Measurements from ENCODE around the gene SPDYC. TPM values are rescaled to one million over a fixed set of nuclear protein-coding genes. Genes with fewer than 3 reads are reported as not detected.
A peak's percentile ranks its signal among the peaks of the same experiment; 100 is the strongest.

Gene SPDYC
- total and polyA plus RNA-seq, 2 of the 13 experiments (the other 11 are each of a cell fraction or from before 2014, with no cell fraction given) = 0.15 to 0.33 TPM

DNA sequence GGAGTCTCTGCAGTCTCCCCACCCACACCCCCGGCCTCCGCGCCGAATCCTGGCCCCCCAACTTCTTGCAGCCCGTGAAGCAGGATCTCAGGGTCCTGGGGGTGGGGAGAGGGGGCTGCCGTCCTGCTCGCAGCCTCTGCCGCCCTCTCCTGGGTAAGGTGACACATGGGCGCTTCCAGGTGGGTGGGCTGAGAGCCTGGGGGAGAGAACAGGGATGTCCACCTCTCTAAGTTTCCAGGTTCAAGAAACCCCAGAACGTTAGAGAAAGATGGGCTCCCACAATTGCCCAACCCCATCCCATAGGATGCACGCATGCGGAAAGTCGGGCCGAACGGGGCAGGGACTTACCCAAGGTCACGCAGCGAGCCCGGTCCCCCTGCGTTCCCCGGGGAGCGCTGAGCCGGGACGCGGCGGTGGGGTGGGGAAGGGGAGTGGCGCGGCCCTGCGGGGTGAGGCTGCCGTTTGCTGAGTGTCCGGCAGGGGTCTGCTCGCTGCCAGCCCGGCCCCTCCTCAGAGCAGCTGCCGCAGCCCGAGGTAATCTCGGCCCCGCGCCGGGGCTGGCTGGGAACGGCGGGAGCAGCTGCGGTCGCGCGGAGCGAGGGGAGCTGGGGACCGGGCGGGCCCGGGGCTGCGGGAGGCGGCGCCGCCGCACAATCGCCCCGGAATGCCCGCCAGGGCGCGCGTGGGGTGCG is 11.0 kb downstream of the SPDYC start (continued):
- no peak for TF ChIP-seq ZSCAN29 (CRISPR knock-in tag; conservative IDR thresholded peaks at IDR 0.05)
- no peak for TF ChIP-seq SMARCC2 (IDR thresholded peaks at IDR 0.05)
- no peak for TF ChIP-seq PRDM4 (CRISPR knock-in tag; IDR thresholded peaks at IDR 0.05; ENCODE audit: borderline replicate concordance)
- TF ChIP-seq RXRA (CRISPR knock-in tag; IDR thresholded peaks at IDR 0.05) = peak; percentile 52
- peak; percentile 49; the same call in 1 of the 2 replicates for TF ChIP-seq ZNF800 (CRISPR knock-in tag; IDR thresholded peaks at IDR 0.05)
- no peak for TF ChIP-seq NFYC (CRISPR knock-in tag; IDR thresholded peaks at IDR 0.05)
- 0 out of 2 replicates have a peak, but pooled peaks have one; percentile 12 for TF ChIP-seq ZNF609 (CRISPR knock-in tag; IDR thresholded peaks at IDR 0.05; ENCODE audit: borderline replicate concordance)
- TF ChIP-seq ZNF138 (CRISPR knock-in tag; IDR thresholded peaks at IDR 0.05; ENCODE audit: low read depth) = no peak
- TF ChIP-seq GABPB1 (CRISPR knock-in tag; IDR thresholded peaks at IDR 0.05) = peak; percentile 78
- TF ChIP-seq, protein P1, sequence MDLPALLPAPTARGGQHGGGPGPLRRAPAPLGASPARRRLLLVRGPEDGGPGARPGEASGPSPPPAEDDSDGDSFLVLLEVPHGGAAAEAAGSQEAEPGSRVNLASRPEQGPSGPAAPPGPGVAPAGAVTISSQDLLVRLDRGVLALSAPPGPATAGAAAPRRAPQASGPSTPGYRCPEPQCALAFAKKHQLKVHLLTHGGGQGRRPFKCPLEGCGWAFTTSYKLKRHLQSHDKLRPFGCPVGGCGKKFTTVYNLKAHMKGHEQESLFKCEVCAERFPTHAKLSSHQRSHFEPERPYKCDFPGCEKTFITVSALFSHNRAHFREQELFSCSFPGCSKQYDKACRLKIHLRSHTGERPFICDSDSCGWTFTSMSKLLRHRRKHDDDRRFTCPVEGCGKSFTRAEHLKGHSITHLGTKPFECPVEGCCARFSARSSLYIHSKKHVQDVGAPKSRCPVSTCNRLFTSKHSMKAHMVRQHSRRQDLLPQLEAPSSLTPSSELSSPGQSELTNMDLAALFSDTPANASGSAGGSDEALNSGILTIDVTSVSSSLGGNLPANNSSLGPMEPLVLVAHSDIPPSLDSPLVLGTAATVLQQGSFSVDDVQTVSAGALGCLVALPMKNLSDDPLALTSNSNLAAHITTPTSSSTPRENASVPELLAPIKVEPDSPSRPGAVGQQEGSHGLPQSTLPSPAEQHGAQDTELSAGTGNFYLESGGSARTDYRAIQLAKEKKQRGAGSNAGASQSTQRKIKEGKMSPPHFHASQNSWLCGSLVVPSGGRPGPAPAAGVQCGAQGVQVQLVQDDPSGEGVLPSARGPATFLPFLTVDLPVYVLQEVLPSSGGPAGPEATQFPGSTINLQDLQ (CRISPR knock-in tag; IDR thresholded peaks at IDR 0.05) = no peak
- TF ChIP-seq, protein P2, sequence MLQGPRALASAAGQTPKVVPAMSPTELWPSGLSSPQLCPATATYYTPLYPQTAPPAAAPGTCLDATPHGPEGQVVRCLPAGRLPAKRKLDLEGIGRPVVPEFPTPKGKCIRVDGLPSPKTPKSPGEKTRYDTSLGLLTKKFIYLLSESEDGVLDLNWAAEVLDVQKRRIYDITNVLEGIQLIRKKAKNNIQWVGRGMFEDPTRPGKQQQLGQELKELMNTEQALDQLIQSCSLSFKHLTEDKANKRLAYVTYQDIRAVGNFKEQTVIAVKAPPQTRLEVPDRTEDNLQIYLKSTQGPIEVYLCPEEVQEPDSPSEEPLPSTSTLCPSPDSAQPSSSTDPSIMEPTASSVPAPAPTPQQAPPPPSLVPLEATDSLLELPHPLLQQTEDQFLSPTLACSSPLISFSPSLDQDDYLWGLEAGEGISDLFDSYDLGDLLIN (CRISPR knock-in tag; IDR thresholded peaks at IDR 0.05; ENCODE audit: borderline replicate concordance) = no peak
- peak; percentile 81; the same call in 1 of the 2 replicates for TF ChIP-seq ZIK1 (CRISPR knock-in tag; IDR thresholded peaks at IDR 0.05; ENCODE audit: borderline replicate concordance, low read depth)
- no peak for TF ChIP-seq ZNF569 (CRISPR knock-in tag; IDR thresholded peaks at IDR 0.05; ENCODE audit: borderline replicate concordance)

All from HepG2 (cell line).